ENCODE results near the gene KLHL24. TPM values are rescaled to one million over a fixed set of nuclear protein-coding genes. Genes with fewer than 3 reads are reported as not detected.
"Not testable (repeated sequence)": the region's sequence is repeated elsewhere in the genome, so short reads cannot be mapped to it uniquely, and the experiment has no call there.

The KLHL24 gene
- polyA plus RNA-seq, 5 donors = 27.6 to 48.8 (median 47.2) TPM

GRCh38 chr3:183634707-183635106, 716 bp upstream of the KLHL24 start:
- no peak for DNase-seq

GRCh38 chr3:183635107-183635430, 354 bp upstream of the KLHL24 start:
- no peak for DNase-seq

- DNase-seq = peak; percentile 96 to 97
These were observed 1.0 kb downstream of the KLHL24 start for GRCh38 chr3:183636221-183637105.

- DNase-seq = no peak
These were observed 1.7 kb downstream of the KLHL24 start for GRCh38 chr3:183637106-183637486.

GRCh38 chr3:183637633-183638032, 2.2 kb downstream of the KLHL24 start:
- not testable (repeated sequence) for DNase-seq

- peak; percentile 31 to 50 for DNase-seq
These were observed 2.9 kb downstream of the KLHL24 start for GRCh38 chr3:183638101-183638852.

GRCh38 chr3:183640635-183641034, 5.2 kb downstream of the KLHL24 start:
- not testable (repeated sequence) for DNase-seq

GRCh38 chr3:183641882-183642281, 6.5 kb downstream of the KLHL24 start:
- no peak for DNase-seq

- DNase-seq = no peak
These were observed 8.8 kb downstream of the KLHL24 start for GRCh38 chr3:183644244-183644643.

GRCh38 chr3:183645254-183645653, 9.8 kb downstream of the KLHL24 start:
- no peak for DNase-seq

GRCh38 chr3:183650554-183650953, 15.1 kb downstream of the KLHL24 start:
- no peak for DNase-seq

- no peak for DNase-seq
These were observed 18.0 kb downstream of the KLHL24 start for GRCh38 chr3:183653209-183654064.

- no peak for DNase-seq
These were observed 19.3 kb downstream of the KLHL24 start for GRCh38 chr3:183654727-183655126.

- DNase-seq = no peak
These were observed 26.7 kb downstream of the KLHL24 start for GRCh38 chr3:183662099-183662498.

- no peak for DNase-seq
These were observed 29.5 kb downstream of the KLHL24 start for GRCh38 chr3:183664913-183665381.

- no peak for DNase-seq
These were observed 44.6 kb downstream of the KLHL24 start for GRCh38 chr3:183680061-183680460.

- no peak for DNase-seq
These were observed 52.3 kb downstream of the KLHL24 start for GRCh38 chr3:183687705-183688104.

- no peak for DNase-seq
These were observed 53.5 kb downstream of the KLHL24 start for GRCh38 chr3:183688874-183689273.

GRCh38 chr3:183689621-183690020, 54.2 kb downstream of the KLHL24 start:
- not testable (repeated sequence) for DNase-seq

GRCh38 chr3:183690402-183690995, 55.1 kb downstream of the KLHL24 start:
- DNase-seq = no peak

- no peak for DNase-seq
These were observed 57.0 kb downstream of the KLHL24 start for GRCh38 chr3:183692436-183692835.

Data from right lung (tissue), 5 donors.